Astrocyte of the cerebellum (primary cell): ENCODE measurements around the gene EYA4.
A peak's percentile ranks its signal among the peaks of the same experiment; 100 is the strongest.

Experiments used
- DNase-seq: peaks from one replicate; pipeline ENCODE4 v3.0.0-alpha.2; 2011; ENCODE audit warnings: low read depth
- H3K4me3 ChIP-seq: 2 replicates; pipeline ENCODE4 v1.5.1; 2011; ENCODE audit warnings: mild to moderate bottlenecking, low read depth, low read length, moderate library complexity
- in situ Hi-C: cut with HindIII; loops from 2 replicates; pipeline ENCODE4 v1.10.0; 2017; ENCODE audit warnings: low sequenced_read_pairs
- TF ChIP-seq, protein P1 (sequence below): IDR thresholded peaks from 2 replicates; pipeline ENCODE4 v1.5.1; 2012; ENCODE audit warnings: low read length, low read depth, moderate library complexity, mild to moderate bottlenecking; ENCODE audit errors: missing control alignments

Gene EYA4

DNA sequence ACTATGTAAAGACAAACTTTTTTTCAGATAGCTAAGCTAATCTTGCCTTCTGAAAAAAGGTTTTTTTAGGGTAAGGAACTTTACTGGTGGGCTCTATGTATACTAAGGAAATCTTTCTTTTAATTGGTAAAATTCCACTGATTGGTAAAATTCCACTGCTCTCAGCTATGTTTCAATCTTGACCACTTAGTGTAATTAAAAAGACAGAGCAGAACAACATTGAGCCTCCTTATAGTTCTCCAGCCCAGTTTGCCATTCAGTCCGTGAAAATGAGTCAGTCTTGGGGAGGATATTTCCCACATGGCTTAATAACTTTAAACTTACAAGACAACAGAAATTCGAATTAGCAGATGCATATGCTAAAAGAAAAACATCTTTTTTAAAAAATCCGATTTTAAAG, 92.7 kb downstream of the EYA4 start:
- H3K4me3 ChIP-seq = no peak overlapping the region
- DNase-seq = no peak
- in situ Hi-C loops = no loop called here
- TF ChIP-seq, protein P1, sequence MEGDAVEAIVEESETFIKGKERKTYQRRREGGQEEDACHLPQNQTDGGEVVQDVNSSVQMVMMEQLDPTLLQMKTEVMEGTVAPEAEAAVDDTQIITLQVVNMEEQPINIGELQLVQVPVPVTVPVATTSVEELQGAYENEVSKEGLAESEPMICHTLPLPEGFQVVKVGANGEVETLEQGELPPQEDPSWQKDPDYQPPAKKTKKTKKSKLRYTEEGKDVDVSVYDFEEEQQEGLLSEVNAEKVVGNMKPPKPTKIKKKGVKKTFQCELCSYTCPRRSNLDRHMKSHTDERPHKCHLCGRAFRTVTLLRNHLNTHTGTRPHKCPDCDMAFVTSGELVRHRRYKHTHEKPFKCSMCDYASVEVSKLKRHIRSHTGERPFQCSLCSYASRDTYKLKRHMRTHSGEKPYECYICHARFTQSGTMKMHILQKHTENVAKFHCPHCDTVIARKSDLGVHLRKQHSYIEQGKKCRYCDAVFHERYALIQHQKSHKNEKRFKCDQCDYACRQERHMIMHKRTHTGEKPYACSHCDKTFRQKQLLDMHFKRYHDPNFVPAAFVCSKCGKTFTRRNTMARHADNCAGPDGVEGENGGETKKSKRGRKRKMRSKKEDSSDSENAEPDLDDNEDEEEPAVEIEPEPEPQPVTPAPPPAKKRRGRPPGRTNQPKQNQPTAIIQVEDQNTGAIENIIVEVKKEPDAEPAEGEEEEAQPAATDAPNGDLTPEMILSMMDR = no peak

DNA sequence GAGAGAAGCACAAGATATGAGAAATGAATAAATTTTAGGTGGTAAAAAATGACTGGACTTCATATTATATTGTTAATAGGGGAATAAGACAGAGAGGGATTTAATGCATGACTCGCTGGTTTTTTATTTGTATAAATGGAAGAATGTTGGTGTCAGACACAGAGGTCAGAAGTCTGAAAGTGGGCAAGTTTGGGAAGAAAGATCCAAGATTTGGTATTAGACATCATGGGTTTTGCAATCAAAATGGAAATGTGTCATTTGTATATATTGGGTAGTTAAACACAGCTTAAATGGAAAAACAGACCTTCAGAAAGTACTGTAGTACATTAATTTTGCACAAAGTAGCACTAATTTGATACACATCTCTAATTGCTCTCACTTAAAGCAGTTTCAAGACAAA, 96.2 kb downstream of the EYA4 start:
- in situ Hi-C loops = no loop called here
- H3K4me3 ChIP-seq = no peak overlapping the region
- no peak for DNase-seq
- TF ChIP-seq, protein P1 = no peak

DNA sequence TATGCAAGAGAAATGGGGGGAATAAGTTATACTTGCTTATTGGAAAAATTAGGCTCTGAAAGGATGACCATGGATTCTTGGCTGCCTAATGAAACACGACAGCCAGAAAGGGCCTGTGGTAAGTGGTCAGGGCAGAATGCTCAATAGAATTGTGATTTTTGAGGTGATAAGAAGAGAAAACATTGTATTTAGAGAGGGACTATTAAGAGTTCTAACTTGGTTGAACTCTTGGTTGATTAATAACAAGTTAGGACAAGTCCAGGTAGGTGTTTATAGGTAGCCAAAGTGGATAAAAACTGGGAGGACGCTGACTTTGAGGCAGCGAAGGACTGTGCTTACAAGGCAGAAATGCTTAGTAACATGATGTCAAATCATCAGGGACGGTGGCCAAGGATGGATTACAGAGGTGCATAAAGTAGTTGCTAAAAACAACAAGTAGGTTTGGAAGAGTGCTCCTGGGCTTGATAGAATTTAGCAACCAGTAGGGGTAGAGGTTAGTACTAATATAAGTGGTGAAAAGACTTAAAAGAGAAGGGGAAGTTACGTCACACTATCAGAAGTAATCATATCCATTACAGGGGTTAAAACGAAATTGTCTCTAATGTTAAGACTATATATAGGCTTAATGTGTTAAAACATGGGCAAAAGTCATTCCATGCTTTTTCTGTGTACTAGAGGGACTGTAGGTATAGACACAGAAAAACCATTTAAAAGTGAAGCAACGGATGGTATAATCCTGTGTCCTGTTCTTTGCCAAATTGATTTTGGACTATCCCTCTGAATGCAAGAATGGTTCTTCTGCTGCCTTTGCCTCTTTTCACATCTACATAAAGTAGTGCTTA, 98.6 kb downstream of the EYA4 start:
- in situ Hi-C loops = no loop called here
- no peak overlapping the region for H3K4me3 ChIP-seq
- TF ChIP-seq, protein P1 = no peak
- DNase-seq = no peak

DNA sequence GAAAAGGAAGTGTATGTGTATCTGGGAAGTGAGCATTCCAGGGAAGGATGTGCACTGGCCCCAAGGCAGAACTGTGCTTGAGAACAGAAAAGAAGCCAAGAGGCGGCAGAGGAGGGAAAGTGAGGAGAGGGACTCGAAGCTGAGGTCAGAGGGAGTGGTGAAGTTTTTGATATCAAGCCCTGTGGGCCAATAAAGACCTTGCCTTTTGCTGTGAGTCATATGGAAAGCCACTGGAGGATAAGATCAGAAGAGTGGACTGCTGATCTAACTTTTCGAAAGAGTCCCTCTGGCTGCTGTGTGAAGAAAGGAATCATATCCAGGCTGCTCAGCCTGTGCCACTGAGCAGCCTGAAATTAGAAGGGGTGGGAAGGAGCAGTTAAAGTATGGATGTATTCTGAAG, 99.4 kb downstream of the EYA4 start:
- DNase-seq = no peak
- TF ChIP-seq, protein P1 = no peak
- no peak overlapping the region for H3K4me3 ChIP-seq
- in situ Hi-C loops = no loop called here

DNA sequence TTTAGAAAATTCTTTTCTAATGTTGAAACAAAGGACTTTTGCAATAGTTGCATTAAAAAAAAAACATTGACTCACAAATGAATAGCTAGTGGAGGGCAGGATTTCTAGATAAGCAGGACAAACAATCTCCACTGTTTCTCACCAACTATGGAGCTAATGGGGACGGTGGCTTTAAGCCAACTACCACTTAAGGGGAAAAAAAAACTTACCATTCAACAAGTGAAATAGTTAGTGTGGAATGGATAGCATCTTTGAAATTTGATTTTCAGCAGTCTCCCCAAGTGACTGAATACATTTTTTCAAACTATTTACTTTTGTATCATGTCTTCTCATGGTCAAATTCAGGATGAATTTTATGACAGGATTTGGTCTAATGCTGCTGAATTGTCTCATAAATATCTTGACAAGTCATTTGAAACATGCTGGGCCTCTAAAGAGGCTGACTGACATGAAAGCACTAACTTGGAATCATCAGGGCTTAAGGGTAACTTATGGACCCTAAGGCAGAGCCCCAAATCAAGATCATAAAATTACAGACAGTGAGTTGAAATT, 100.5 kb downstream of the EYA4 start:
- in situ Hi-C loops = no loop called here
- DNase-seq = peak; percentile 11
- H3K4me3 ChIP-seq = no peak overlapping the region
- TF ChIP-seq, protein P1 = no peak

DNA sequence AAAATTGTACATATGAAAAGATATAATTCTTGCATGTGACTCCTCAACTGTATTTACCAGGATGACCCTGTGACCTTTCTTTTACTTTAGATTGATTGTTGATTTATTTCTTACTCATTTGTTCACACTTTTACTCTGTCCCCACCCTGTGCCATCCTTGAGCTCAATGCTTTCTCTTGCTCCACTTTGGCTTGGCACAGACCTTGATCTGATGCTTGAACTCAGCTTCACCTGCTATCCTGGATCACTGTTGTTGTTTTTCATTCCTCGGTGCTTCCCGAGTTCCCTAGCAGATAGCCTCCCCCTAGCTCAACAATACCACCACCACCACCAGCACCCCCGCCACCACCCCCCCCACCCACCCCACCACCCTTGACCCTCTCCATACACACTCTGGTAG, 102.1 kb downstream of the EYA4 start:
- DNase-seq = no peak
- no peak overlapping the region for H3K4me3 ChIP-seq
- TF ChIP-seq, protein P1 = no peak
- in situ Hi-C loops = no loop called here
